SKM-1 treated with dmso at 0.1 percent for 144 hours (cell line): ENCODE data around the gene ZNRF3.

Source experiments
- DNase-seq: peaks from one replicate; lab custom pipeline; 2025; ENCODE audit not compliant: unreplicated experiment; lab: John Stamatoyannopoulos, UW

Gene ZNRF3

GRCh38 chr22:29055192-29055830 lies 171.9 kb downstream of the ZNRF3 start:
- no peak for DNase-seq

- no peak for DNase-seq
Measured at GRCh38 chr22:29056472-29056871, 173.1 kb downstream of the ZNRF3 start.

GRCh38 chr22:29060251-29060869 lies 177.0 kb downstream of the ZNRF3 start:
- DNase-seq = no peak

- no peak for DNase-seq
Measured at GRCh38 chr22:29060931-29061330, 177.6 kb downstream of the ZNRF3 start.

GRCh38 chr22:29061773-29062172 lies 178.4 kb downstream of the ZNRF3 start, which contains the start of gene C22orf31:
Gene C22orf31, minus strand, starts transcription at chr22:29061831. Its CDS starts 39 bp downstream, at chr22:29061792.
- no peak for DNase-seq

GRCh38 chr22:29062286-29062821 lies 179.0 kb downstream of the ZNRF3 start:
- DNase-seq = no peak

GRCh38 chr22:29065468-29066190 lies 182.3 kb downstream of the ZNRF3 start:
- DNase-seq = no peak

- DNase-seq = no peak
Measured at GRCh38 chr22:29069463-29069862, 186.1 kb downstream of the ZNRF3 start.

GRCh38 chr22:29070490-29070889 lies 187.1 kb downstream of the ZNRF3 start:
- DNase-seq = no peak

GRCh38 chr22:29071261-29072045 lies 188.1 kb downstream of the ZNRF3 start:
- DNase-seq = no peak

- DNase-seq = peak; percentile 63
Measured at GRCh38 chr22:29072193-29072978, 189.0 kb downstream of the ZNRF3 start.

- DNase-seq = no peak
Measured at GRCh38 chr22:29072979-29073617, 189.7 kb downstream of the ZNRF3 start, which contains the start of gene KREMEN1. Gene KREMEN1, plus strand, starts transcription at chr22:29073035. Its CDS starts 96 bp downstream, at chr22:29073131.

GRCh38 chr22:29073618-29074275 lies 190.4 kb downstream of the ZNRF3 start:
- DNase-seq = no peak

- DNase-seq = no peak
Measured at GRCh38 chr22:29074276-29074772, 191.0 kb downstream of the ZNRF3 start.

- DNase-seq = no peak
Measured at GRCh38 chr22:29078036-29078868, 194.9 kb downstream of the ZNRF3 start.

- no peak for DNase-seq
Measured at GRCh38 chr22:29078869-29079207, 195.5 kb downstream of the ZNRF3 start.

- no peak for DNase-seq
Measured at GRCh38 chr22:29079218-29079901, 196.0 kb downstream of the ZNRF3 start.
